Activated effector memory CD4-positive, alpha-beta T cell treated with anti-CD3 and anti-CD28 coated beads, Interleukin-2, amount 50 U/mL, for 16 hours (primary cell): ENCODE results near the gene DRC3.

Experiments
- DNase-seq: peaks from one replicate; pipeline ENCODE4 v3.0.0-alpha.2; 2020

Gene DRC3

GRCh38 chr17:17970699-17971430 lies 1.8 kb upstream of the DRC3 start:
- DNase-seq: no peak

DNA sequence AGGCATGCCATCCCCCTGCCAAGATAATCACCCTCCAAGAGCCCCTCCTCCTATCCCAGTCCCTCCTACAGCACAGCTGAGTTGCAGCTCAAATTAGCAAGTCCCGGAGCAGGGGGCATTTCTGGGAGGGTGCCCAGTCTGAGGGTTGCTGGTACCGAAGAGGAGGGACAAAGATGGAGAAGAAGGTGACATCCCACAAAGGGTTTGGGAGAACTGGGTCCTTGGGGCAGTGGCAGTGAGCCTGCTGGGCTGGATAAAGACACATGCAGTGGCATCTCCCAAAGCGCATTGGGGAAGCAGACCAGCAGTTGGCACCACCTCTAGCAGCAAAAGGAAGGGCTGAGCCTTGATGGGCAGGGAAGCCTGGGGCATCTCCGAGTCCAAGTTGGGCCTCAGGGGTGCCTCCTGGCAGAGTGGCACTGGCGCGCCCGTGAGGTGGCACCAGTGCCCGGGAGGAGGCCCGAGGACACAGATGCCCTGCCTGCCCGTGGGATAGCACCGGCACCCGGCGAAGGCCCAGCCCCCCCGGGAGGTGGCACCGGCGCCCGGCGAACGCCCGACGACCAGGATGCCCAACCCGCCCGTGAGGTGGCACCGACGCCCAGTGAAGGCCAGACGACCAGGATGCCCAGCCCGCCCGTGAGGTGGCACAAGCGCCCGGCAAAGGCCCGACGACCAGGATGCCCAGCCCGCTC lies 1.1 kb upstream of the DRC3 start:
- no peak for DNase-seq

- no peak for DNase-seq
Measured at GRCh38 chr17:17972952-17973254, 241 bp downstream of the DRC3 start.

DNA sequence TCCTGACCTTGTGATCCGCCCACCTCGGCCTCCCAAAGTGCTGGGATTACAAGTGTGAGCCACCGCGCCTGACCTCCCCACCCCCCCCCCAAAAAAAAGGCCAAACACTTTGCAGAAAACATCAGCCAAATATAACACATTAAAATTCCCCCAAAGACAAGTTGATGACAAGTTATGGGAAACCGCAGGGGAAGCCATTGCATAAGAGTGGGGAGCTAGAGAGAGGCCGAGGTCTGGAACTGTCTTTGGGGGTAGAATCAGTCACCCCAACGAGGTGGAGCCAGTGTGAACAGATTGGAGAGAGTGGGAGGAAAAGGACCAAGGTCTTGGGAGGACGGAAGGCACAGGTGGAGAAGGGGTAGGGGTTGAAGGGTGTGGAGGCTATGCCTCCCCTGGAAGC lies 2.8 kb downstream of the DRC3 start:
- DNase-seq: no peak

- DNase-seq: no peak
Measured at GRCh38 chr17:17976931-17977570, 4.4 kb downstream of the DRC3 start.

DNA sequence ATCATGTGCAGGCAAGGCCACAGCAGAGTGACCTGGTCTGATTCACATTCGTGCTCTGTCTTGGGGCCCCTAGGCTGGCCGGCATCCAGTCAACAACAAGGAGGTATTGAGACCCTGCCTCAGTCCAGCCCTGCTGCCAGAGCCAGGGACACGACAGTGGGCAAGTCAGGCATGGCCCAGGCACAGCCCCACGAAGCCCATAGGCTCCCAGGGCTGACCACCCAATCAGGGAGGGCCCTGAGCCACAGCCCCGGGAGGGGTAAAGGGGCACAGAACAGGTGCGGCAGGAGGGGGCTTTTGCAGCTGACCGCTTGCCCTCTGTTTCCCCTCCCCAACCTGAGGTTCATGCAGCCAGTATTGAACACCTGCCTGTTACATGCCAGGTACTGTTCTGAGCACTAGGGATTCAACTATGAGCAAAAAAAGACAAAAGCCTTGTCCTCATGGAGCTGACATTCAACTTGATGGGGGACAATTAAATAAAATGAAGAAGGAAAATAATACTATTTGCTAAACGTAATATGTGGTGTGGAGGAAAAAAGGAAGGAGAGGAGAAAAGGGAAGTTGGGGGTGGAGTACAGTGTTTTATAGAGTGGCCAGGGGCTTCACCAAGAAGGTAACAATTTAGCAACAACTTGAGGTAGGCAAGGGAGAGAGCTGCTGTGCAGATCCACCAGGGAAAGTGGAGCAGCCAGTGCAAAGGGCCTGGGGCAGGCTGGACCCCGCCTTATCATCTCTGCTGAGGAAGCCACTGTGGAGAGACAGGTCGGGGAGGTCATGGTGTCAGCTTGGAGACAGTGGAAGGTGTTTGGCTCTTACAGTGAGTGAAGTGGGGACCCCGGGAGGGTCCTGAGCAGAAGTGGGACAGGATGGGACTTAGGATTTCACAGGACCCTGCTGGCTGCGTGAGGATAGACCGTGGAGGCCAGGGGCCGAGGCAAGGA lies 6.1 kb downstream of the DRC3 start:
- no peak for DNase-seq

DNA sequence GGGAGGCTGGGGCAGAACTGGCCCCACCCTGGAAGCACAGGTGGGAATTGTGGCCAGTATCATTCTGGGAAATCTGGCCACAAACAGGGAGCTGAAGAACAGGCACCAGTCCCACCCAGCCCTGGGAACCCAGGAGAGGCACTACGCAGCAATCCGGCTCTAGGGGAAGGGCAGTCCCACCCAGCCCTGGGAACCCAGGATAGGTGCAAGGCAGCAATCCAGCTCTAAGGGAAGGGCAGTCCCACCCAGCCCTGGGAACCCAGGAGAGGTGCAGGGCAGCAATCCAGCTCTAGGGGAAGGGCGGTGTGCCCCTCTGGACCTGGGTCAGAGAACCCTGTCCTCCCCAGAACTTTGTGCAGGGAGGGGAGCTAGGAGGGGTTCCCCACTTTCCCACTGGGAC lies 7.1 kb downstream of the DRC3 start:
- no peak for DNase-seq

DNA sequence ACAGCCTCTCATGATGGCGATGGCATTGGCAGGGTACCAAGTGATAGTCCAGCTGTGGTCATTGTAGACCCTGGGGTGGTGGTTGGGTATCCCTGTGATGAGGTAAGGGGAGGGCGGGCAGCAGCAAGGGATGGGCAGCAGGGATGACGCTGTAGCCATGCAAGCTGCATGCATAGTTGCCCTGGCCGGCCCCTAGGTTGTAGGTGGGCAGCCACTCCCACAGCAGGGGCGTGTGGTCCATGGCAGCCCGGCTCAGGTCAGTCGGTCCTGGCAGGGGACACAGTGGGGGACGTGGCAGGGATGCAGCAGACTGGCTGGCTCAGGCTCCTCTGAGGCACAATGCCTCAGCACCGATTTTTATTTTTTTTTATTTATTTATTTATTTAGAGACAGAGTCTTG lies 8.7 kb downstream of the DRC3 start:
- DNase-seq: no peak

GRCh38 chr17:17982801-17983200 lies 10.1 kb downstream of the DRC3 start:
- DNase-seq: no peak

DNA sequence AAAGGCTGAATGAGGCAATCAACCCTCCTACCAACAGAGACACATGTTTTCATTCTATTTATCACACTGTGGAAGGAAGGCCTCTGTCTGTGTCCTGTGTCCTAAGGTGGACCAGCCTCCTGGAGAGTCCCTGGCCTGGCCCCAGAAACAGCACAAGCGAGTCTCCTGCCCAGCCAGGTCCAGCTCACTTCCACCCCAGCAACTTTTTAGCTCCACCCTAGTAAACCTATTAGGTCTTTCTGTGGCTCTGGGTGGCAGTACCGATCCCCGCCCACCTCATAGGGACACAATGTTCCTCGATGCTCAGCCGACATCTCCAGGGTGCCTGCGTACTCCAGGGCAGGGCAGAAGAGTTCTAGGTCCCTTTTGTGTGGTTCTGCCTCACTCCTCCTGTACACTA lies 10.7 kb downstream of the DRC3 start:
- DNase-seq: no peak

DNA sequence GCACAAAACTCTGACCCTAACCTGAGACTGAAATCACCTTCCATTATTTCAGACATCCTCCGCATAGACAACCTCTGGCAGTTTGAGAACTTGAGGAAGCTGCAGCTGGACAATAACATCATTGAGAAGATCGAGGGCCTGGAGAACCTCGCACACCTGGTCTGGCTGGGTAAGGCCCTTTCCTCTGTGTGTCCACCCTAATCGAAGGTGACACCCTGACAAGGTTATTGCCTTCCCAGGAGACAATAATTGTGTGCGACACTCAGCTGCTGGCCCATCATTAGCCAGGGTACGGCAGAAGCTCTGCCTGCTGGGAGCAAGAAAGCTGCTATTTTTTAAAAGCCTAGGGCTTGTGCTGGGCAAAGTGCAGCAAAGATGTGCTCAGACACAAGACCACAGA lies 11.1 kb downstream of the DRC3 start:
- no peak for DNase-seq

- no peak for DNase-seq
Measured at GRCh38 chr17:17985153-17985552, 12.5 kb downstream of the DRC3 start.

DNA sequence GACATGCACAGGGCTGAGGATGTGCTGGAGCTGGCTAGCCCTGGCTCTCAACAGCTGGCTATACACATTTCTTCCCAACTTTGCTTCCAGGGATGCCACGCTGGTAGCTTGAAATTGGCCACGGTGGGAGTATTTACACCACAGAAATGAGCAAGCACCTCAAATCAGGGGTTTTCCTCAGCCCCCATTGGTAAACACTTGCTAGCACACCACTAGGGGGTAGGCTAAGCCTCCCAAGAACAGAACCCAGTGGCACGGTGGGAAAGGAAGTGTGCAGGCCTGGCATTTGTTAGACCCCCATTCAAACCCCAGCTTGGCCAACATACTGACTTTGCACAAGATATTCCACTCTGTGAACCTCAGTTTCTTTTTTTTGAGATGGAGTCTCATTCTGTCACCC lies 12.9 kb downstream of the DRC3 start:
- DNase-seq: no peak

DNA sequence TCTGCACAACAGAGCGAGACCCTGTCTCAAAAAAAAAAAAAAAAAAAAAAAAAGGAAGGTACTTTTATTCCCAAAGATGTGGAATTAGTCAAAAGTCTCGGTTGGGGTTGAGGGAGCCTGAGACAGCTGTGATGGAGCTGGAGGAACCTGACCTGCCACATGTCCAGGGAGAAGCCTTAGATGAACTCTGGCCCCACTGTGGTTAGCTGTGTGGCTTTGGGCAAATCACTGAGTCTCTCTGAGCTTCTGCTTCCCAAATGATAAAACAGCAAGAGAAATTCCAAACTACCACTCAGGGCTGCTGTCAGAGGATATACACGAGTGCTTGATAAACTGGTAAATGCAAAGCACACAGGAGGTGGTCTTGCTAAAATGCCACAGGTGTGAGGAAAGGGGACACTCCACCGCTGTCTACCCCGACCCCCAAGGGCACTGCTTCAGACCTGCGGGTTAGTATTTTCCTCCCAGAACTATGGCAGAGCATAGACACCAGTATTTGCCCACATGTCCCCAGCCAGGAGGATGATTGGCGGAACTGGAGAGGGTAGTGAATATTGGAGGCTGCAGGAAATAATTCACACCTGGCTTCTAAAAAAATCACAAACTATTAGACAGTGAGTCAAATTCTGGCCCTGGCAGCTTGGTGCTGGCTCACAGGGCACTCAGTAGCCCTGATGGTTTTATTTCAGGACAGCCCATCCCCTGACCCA lies 14.7 kb downstream of the DRC3 start:
- DNase-seq: no peak

GRCh38 chr17:17987901-17988300 lies 15.2 kb downstream of the DRC3 start:
- DNase-seq: no peak

DNA sequence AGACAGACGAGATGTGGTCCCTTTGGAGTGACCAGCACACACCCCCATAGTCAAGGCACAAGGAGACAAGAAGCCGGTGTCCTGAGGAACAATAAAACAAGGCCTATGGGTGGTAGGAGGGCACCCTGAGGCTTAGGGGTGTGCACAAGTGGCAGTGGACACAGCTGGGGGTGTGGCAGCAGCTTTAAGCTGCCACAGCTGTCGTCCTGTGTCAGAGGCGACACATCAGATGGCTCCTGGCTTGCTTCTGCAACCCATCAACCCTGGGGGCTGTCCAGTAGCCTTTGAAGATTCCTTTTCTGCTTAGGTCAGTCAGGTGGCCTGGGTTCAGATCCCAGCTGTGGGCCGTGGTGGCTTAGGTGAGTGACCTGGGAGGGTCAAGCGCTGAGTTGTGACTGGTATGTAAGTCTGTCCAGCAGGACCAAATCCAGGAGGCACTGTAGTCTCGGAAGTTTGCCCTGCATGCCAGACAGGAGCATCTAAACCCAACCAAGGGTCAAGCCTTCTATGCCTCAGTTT lies 15.8 kb downstream of the DRC3 start:
- no peak for DNase-seq

DNA sequence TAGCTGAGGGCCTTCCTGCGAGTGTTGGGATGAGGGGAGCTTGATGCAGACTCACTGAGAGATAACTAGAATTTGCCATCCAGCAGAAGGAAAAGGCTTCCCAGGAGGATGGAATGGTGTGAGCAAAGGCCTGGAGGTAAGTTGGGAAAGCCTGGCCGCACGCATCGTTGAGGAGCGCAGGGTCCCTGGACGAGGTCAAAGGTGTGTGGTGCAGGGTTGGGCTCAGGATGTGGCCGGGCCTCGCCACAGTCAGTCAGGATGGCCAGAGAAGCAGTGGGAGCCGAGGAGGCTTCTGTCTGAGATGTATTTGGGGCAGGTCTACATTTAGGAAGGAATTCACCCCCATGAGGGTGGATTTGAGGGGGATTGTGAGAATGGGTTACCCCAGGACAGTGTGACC lies 16.4 kb downstream of the DRC3 start:
- no peak for DNase-seq

- no peak for DNase-seq
Measured at GRCh38 chr17:17989618-17990017, 17.0 kb downstream of the DRC3 start.

- DNase-seq: no peak
Measured at GRCh38 chr17:17990282-17990681, 17.6 kb downstream of the DRC3 start.

DNA sequence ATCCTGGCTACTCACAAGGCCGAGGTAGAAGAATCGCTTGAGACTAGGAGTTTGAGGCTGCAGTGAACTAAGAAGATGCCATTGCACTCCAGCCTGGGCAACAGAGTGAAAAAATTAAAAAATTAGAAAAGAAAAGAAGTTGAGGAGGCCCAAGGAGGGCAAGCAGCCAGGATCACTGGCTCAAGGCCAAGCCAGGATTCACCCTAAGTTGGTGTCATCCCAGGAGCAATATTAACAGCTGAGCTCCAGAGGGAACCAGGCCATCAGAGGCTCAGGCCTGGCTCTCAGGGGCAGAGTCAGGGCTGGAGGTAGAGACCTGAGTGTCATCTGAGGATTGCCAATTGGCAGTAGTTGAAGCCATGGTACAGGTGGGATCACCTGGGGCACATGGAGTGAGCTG lies 20.7 kb downstream of the DRC3 start:
- DNase-seq: no peak

GRCh38 chr17:17993852-17994251 lies 21.2 kb downstream of the DRC3 start:
- DNase-seq: no peak

DNA sequence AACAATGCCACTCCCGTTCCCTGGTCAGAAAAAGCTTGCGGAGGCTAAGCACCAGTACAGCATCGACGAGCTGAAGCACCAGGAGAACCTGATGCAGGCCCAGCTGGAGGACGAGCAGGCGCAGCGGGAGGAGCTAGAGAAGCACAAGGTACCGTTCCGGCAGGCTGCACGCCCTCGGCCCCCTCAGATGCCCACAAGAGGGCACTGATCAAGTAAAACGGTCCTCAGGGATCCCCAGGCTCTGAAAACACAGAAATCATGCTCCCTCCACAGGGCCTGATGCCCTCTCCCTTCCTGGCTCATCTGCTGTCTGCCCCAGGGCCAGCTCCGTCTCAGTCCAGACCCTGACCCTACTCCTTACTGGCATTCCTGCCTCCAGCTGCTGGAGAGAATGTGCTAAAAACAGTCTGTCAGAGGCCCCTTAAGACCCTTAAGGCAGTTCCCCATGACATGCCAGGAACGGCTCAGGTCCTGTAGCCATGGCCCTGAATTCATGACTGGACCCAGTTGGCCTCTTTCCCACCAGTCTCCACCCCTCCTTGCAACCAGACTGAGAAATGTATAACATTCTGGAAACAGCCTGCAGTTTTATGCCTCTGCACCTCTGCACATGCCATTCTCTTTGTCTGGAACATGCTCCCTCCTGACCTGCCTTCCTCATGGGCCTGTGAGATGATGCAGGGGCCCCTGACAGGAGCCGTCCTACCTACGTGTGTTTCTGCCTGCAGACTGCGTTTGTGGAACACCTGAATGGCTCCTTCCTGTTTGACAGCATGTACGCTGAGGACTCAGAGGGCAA lies 21.8 kb downstream of the DRC3 start:
- DNase-seq: no peak
